WI38 (cell line): Measurements from ENCODE around the gene MAP3K20.

Experiments
- H3K4me3 ChIP-seq: 2 replicates; pipeline ENCODE4 v1.5.1; 2011; ENCODE audit warnings: low read depth, mild to moderate bottlenecking, control low read depth, low read length
- CTCF ChIP-seq: IDR thresholded peaks from 2 replicates; pipeline ENCODE4 v1.5.1; 2012; ENCODE audit warnings: low read depth, mild to moderate bottlenecking, control low read depth, low read length

MAP3K20 gene

GRCh38 chr2:173138962-173139361, 63.3 kb downstream of the MAP3K20 start:
- no peak overlapping the region for H3K4me3 ChIP-seq
- no peak for TF ChIP-seq CTCF

GRCh38 chr2:173141666-173142065, 66.0 kb downstream of the MAP3K20 start:
- TF ChIP-seq CTCF, result no peak
- no peak overlapping the region for H3K4me3 ChIP-seq

GRCh38 chr2:173145454-173145853, 69.8 kb downstream of the MAP3K20 start:
- TF ChIP-seq CTCF, result no peak
- no peak overlapping the region for H3K4me3 ChIP-seq

GRCh38 chr2:173146590-173146989, 70.9 kb downstream of the MAP3K20 start:
- TF ChIP-seq CTCF, result no peak
- no peak overlapping the region for H3K4me3 ChIP-seq

GRCh38 chr2:173148520-173148919, 72.9 kb downstream of the MAP3K20 start:
- TF ChIP-seq CTCF, result no peak
- no peak overlapping the region for H3K4me3 ChIP-seq

GRCh38 chr2:173149491-173149890, 73.8 kb downstream of the MAP3K20 start:
- H3K4me3 ChIP-seq, result no peak overlapping the region
- TF ChIP-seq CTCF, result no peak

GRCh38 chr2:173150087-173150486, 74.4 kb downstream of the MAP3K20 start:
- H3K4me3 ChIP-seq, result no peak overlapping the region
- no peak for TF ChIP-seq CTCF
